WERI-Rb-1 (cell line): ENCODE data around the gene AOPEP.

ENCODE experiments used
- DNase-seq: peaks from one replicate; pipeline ENCODE4 v3.0.0-alpha.2; 2020
- H3K27ac ChIP-seq: fragments of 250-450 bp; sonication (Bioruptor Pico); 2 replicates; pipeline ENCODE4 v1.5.1; 2020; ENCODE audit warnings: mild to moderate bottlenecking, moderate library complexity
- H3K27me3 ChIP-seq: fragments of 250-450 bp; sonication (Bioruptor Pico); 2 replicates; pipeline ENCODE4 v1.5.1; 2021; ENCODE audit warnings: mild to moderate bottlenecking, low read depth, moderate library complexity; ENCODE audit not compliant: insufficient read depth, severe bottlenecking
- H3K36me3 ChIP-seq: fragments of 250-450 bp; sonication (Bioruptor Pico); 2 replicates; pipeline ENCODE4 v1.5.1; 2020; ENCODE audit warnings: mild to moderate bottlenecking, moderate library complexity
- H3K4me3 ChIP-seq: 2 replicates; pipeline ENCODE4 v1.5.1; 2011; ENCODE audit warnings: low read depth, mild to moderate bottlenecking, control low read depth, low read length
- H3K9me3 ChIP-seq: fragments of 250-450 bp; sonication (Bioruptor Pico); 2 replicates; pipeline ENCODE4 v1.5.1; 2021; ENCODE audit warnings: mild to moderate bottlenecking, moderate library complexity; ENCODE audit not compliant: severe bottlenecking
- CTCF ChIP-seq: IDR thresholded peaks from 2 replicates; pipeline ENCODE4 v1.5.1; 2011; ENCODE audit warnings: low read depth, mild to moderate bottlenecking, control low read depth, inconsistent platforms, low read length

Gene AOPEP

DNA sequence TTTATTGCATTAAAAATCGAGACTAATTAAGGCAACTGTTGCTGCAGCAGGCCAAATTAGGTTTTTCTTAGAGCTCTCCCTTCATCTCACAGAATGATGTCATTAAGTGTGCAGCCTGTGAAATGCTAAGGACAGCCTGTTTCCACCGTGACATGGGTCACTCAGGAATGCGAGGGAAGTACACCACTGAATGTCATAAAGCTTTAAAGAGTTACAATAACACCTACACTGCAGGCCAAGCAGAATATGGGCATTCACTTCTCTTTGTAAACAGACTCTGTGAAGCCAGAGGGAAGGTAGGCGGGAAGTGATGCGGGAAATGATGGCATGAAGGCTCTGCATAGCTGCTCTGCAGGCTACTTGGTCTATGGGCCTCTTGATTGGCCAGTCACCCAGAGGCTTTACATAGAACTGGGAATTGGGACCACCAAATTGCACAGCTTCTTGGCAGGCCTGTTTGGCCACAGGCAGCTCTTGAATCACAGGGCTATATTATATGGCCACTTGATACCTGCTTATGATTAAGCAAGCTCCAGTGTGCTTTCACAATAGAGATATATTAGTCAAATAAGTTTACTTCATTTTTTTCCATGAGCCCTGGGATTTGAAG lies 28.4 kb upstream of the AOPEP start:
- no peaks in the 10 kb centered on the region for H3K9me3 ChIP-seq
- no peak for TF ChIP-seq CTCF
- no peak overlapping the region for H3K4me3 ChIP-seq
- H3K27ac ChIP-seq: no peak overlapping the region
- DNase-seq: no peak
- no peaks in the 10 kb centered on the region for H3K36me3 ChIP-seq
- no peaks in the 10 kb centered on the region for H3K27me3 ChIP-seq

DNA sequence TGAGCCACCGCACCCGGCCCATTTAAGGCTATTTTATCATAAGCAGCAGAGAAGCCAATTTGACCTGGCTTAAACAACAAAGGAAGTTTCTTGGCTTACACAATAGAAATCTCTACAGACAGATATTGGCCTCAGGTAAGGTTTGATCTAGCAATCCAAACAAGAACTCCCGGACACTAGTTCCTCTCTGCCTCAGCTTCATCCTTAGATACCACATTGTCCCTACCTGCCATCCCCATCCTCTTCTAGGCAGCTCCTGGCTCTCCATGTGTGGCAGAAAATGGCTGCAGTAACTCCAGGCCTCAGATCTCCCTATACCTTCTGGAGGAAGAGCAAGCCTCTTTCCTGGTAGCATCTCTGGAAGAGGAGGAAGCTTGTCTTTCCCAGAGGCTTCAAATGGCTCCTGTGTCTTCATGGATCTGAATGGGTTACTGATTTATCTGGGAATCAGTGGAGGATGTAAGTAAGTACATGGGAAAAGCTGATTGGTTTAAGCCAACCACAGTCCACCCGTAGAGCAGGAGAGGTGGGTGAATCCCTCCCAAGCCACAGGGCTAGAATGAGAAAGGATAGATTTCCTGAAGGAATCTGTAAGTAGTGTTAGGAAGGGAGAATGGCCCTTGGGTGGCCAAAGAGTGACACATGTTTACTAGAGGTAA lies 26.7 kb upstream of the AOPEP start:
- Histone ChIP-seq H3K4me3 (no peak overlapping the region), H3K36me3 (no peaks in the 10 kb centered on the region), H3K27me3 (no peaks in the 10 kb centered on the region), H3K9me3 (no peaks in the 10 kb centered on the region), H3K27ac (no peak overlapping the region)
- no peak for TF ChIP-seq CTCF
- no peak for DNase-seq

DNA sequence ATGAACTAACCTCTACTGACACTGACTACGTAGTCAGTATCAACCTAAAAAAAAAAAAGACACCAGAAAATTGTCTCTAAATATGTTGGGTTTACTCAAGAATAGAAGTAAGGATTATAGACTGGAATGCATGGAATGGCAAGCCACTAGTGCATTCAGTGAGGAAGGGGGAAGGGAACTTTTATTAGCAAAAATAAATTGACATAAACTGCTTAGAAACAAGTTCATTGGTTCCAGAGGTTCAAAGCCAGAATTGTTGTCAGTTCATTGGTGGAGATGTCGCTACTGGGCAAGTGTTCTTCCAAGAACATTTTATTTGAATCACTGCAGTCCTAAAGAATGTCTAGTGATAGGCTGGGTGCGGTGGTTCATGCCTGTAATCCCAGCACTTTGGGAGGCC lies 26.1 kb upstream of the AOPEP start:
- Histone ChIP-seq H3K27me3 (no peaks in the 10 kb centered on the region), H3K27ac (no peak overlapping the region), H3K9me3 (no peaks in the 10 kb centered on the region), H3K4me3 (no peak overlapping the region), H3K36me3 (no peaks in the 10 kb centered on the region)
- TF ChIP-seq CTCF: no peak
- DNase-seq: no peak

- H3K9me3 ChIP-seq: no peaks in the 10 kb centered on the region
- H3K36me3 ChIP-seq: no peaks in the 10 kb centered on the region
- no peaks in the 10 kb centered on the region for H3K27me3 ChIP-seq
- DNase-seq: no peak
- no peak overlapping the region for H3K4me3 ChIP-seq
- no peak for TF ChIP-seq CTCF
- H3K27ac ChIP-seq: no peak overlapping the region
Observed at GRCh38 chr9:94703488-94704140, 22.9 kb upstream of the AOPEP start.

- H3K9me3 ChIP-seq: no peaks in the 10 kb centered on the region
- TF ChIP-seq CTCF: no peak
- H3K27me3 ChIP-seq: no peaks in the 10 kb centered on the region
- no peak overlapping the region for H3K27ac ChIP-seq
- no peak overlapping the region for H3K4me3 ChIP-seq
- DNase-seq: no peak
- no peaks in the 10 kb centered on the region for H3K36me3 ChIP-seq
Observed at GRCh38 chr9:94705162-94705702, 21.3 kb upstream of the AOPEP start.
